Fibroblast of skin of right biceps (primary cell): ENCODE results near the gene RAB27A.

ENCODE experiments used
- DNase-seq: peaks from one replicate; pipeline ENCODE4 v3.0.0-alpha.2; 2013

The RAB27A gene

DNA sequence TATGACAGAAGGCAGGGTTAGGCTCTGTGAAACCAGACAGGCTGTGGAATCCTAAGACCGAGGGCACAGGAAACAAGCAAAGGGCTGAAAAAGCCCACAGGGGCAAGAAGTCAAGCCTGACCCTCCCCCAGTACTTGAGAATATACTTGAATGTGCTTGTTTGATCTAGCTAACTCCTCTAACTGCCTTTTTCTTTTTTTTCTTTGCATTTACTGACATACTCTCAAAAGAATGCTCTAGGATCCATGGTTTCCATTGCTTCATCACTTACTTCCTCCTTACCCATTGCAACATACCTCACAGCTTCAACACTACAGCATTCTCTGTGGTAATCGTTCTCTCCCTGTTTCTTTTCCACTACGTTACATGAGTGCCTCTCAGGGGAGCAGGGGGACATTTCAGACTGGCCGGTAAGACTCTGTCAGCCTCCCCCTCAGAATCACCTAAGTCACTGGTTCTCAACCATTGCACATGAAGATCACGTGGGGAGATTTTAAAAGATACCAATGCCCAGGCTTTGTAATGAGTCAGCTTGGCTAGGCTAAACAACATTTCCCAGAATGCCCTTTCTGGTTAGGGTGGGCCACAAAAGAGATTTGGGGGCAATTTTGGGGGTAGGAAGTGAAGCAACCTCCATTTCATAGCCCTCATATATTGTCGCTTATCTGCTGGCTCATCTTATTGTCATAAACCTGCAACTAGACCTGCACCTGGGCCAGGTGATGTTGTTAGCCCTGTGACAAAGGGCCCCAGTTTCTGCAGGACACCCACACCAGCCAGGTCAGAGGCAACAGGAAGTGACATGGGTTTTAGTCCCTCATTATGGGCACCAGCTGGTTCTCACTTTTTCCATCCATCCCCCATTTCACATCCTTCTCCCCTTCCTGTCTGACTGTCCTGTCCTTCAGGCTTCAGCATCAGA is 68.3 kb downstream of the RAB27A start:
- DNase-seq, result peak; percentile 93

- DNase-seq, result no peak
Measured at GRCh38 chr15:55220606-55221005, 69.0 kb downstream of the RAB27A start.

GRCh38 chr15:55218056-55218455 is 71.6 kb downstream of the RAB27A start:
- peak; percentile 42 for DNase-seq

- no peak for DNase-seq
Measured at GRCh38 chr15:55204464-55204863, 85.1 kb downstream of the RAB27A start.

- DNase-seq, result no peak
Measured at GRCh38 chr15:55202206-55202605, 87.4 kb downstream of the RAB27A start.

GRCh38 chr15:55198706-55199105 is 90.9 kb downstream of the RAB27A start:
- no peak for DNase-seq

- no peak for DNase-seq
Measured at GRCh38 chr15:55197719-55198118, 91.9 kb downstream of the RAB27A start.

DNA sequence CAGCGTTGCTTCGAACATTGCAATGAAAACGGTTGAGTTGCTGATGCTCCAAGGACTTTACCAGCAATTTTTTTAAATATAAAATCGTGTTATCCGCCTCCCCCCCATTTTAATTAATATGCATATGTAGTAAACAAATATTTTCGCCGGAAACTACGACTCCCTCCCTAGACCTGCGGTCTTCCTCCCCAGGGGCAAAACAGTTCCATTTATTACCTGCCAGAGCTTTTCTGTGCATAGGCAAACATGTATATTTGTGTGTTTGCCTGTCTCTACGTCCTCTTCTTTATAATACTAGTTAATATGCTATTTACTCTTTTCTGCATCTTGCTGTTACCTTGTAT is 92.3 kb downstream of the RAB27A start:
- no peak for DNase-seq

- DNase-seq, result peak; percentile 99
Measured at GRCh38 chr15:55196458-55197361, 92.9 kb downstream of the RAB27A start, which contains the start of gene RSL24D1. RSL24D1 (minus strand) TSS chr15:55196941; CDS start chr15:55196890, 51 bp downstream.

- no peak for DNase-seq
Measured at GRCh38 chr15:55195996-55196395, 93.6 kb downstream of the RAB27A start.

DNA sequence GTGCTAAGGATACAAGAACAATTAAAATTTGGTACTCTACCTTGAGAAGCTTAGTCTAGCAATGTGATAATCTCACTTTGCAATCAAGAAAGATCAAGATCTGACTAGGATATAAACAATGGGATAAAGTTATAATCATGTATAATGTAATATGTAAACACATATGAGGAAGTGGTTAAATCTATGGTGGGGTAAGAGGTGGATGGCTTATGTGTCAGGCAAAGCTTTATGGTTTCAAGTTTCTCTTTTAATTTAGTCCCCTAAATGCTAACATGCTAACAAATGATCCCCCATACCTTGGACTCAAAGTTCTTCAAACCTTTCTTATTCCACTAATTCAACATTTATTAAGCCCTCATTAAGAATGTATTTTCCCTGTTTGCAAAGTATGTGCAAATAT is 95.4 kb downstream of the RAB27A start:
- no peak for DNase-seq

- DNase-seq, result no peak
Measured at GRCh38 chr15:55186331-55186730, 103.3 kb downstream of the RAB27A start.

DNA sequence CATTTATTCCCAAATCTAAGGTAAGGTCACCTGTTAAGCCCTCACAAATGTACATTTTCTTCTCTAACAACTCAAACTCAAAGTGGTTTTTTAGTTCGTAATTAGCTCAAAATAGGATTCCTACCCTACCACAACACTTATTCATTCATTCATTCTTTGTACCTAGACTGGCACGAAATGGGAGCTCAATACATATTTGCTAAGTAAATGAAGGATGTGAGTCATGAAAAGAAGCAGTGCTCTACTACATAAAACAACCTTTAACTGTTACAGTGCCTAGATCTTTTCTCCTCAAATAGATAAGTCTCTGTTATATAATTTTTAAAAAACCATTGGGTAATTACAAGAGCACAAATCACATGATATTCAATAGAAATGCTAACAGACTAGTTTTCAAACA is 105.9 kb downstream of the RAB27A start:
- no peak for DNase-seq

- no peak for DNase-seq
Measured at GRCh38 chr15:55179141-55179540, 110.5 kb downstream of the RAB27A start.

- no peak for DNase-seq
Measured at GRCh38 chr15:55170361-55170760, 119.3 kb downstream of the RAB27A start.

- peak; percentile 66 for DNase-seq
Measured at GRCh38 chr15:55168350-55168974, 121.2 kb downstream of the RAB27A start.

- DNase-seq, result no peak
Measured at GRCh38 chr15:55164284-55164683, 125.3 kb downstream of the RAB27A start.
